Coronary artery (tissue), 2 donors: ENCODE data around the gene BCAR1.
"Not testable (repeated sequence)": the region's sequence is repeated elsewhere in the genome, so short reads cannot be mapped to it uniquely, and the experiment has no call there.

ENCODE experiments used
- DNase-seq: peaks from one replicate; pipeline ENCODE4 v3.0.0-alpha.2; 2017; ENCODE audit warnings: low spot score
- H3K27ac ChIP-seq, 2 donors: fragments of 200-600 bp; sonication (generic); one replicate each; pipeline ENCODE4 v1.5.1; 2016 to 2019
- H3K4me3 ChIP-seq: fragments of 200-600 bp; sonication (generic); 2 replicates; pipeline ENCODE4 v1.5.1; 2016; ENCODE audit warnings: mild to moderate bottlenecking, moderate library complexity
- TF ChIP-seq, protein P1 (sequence below): fragments of 200-600 bp; sonication (generic); IDR thresholded peaks from one replicate; pipeline ENCODE4 v1.5.1; 2019; ENCODE audit warnings: antibody characterized with exemption

BCAR1 gene

DNA sequence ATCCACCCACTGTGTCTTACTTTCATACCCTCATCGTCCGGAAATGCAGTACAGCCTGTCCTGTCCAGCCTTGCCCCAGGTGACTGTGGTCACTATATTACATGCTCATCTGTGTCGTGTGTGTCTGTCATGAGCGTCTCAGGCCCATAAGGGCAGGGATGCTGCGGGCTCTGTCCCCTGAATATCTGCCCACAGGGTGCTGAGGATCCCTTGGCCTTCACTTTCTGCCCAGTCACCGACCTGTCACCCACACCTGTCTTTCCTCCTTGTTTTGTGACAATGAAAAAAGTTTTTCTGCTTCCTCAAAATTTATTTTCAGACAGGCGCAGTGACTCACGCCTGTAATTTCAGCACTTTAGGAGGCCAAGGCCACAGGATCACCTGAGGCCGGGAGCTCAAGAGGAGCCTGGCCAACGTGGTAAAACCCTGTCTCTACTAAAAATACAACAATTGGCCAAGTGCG, 34.0 kb downstream of the BCAR1 start:
- DNase-seq: no peak
- Histone ChIP-seq H3K4me3 (no peak overlapping the region), H3K27ac (no peak overlapping the region)
- TF ChIP-seq, protein P1, sequence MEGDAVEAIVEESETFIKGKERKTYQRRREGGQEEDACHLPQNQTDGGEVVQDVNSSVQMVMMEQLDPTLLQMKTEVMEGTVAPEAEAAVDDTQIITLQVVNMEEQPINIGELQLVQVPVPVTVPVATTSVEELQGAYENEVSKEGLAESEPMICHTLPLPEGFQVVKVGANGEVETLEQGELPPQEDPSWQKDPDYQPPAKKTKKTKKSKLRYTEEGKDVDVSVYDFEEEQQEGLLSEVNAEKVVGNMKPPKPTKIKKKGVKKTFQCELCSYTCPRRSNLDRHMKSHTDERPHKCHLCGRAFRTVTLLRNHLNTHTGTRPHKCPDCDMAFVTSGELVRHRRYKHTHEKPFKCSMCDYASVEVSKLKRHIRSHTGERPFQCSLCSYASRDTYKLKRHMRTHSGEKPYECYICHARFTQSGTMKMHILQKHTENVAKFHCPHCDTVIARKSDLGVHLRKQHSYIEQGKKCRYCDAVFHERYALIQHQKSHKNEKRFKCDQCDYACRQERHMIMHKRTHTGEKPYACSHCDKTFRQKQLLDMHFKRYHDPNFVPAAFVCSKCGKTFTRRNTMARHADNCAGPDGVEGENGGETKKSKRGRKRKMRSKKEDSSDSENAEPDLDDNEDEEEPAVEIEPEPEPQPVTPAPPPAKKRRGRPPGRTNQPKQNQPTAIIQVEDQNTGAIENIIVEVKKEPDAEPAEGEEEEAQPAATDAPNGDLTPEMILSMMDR: no peak

DNA sequence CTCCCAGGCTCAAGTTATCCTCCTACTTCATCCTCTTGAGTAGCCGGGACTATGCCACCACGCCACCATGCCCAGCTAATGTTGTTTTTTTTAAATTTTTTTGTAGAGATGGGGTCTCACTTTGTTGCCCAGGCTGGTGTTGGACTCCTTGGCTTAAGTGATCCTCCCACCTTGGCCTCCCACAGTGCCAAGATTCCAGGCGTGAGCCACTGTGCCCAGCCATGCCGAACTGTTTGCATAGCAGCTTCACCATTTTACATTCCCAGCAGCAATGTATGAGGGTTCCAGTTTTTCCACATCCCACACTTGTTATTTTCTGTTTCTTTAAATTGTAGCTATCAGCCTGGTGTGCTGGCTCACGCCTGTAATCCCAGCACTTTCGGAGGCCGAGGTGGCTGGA, 34.8 kb downstream of the BCAR1 start:
- no peak for DNase-seq
- Histone ChIP-seq H3K4me3 (no peak overlapping the region), H3K27ac (no peak overlapping the region)
- TF ChIP-seq, protein P1: no peak

- TF ChIP-seq, protein P1: no peak
- no peak overlapping the region for H3K27ac ChIP-seq
- DNase-seq: no peak
- no peak overlapping the region for H3K4me3 ChIP-seq
Observed at GRCh38 chr16:75216127-75216526, 35.3 kb downstream of the BCAR1 start.

GRCh38 chr16:75211286-75211685, 40.1 kb downstream of the BCAR1 start:
- H3K27ac ChIP-seq, DNase-seq, H3K4me3 ChIP-seq: not testable (repeated sequence)

GRCh38 chr16:75209944-75210343, 41.5 kb downstream of the BCAR1 start:
- no peak overlapping the region for H3K27ac ChIP-seq
- DNase-seq: no peak
- TF ChIP-seq, protein P1: no peak
- H3K4me3 ChIP-seq: no peak overlapping the region

DNA sequence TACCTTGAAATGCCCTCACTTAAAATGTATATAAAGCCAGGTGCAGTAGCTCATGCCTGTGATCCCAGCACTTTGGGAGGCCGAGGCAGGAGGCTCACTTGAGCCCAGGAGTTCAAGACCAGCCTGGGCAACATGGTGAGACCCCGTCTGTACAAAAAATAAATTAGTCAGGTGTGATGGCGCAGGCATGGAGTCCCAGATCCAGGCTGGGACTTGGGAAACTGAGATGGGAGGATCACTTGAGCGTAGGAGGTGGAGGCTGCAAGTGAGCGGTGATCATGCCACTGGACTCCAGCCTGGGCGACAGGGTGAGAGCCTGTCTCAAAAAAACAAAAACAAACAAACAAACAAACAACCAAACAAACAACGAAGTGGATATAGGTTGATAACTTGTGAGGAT, 41.9 kb downstream of the BCAR1 start:
- DNase-seq, H3K27ac ChIP-seq, H3K4me3 ChIP-seq: not testable (repeated sequence)

GRCh38 chr16:75208861-75209505, 42.4 kb downstream of the BCAR1 start:
- TF ChIP-seq, protein P1: no peak
- Histone ChIP-seq H3K4me3 (no peak overlapping the region), H3K27ac (no peak overlapping the region)
- no peak for DNase-seq

DNA sequence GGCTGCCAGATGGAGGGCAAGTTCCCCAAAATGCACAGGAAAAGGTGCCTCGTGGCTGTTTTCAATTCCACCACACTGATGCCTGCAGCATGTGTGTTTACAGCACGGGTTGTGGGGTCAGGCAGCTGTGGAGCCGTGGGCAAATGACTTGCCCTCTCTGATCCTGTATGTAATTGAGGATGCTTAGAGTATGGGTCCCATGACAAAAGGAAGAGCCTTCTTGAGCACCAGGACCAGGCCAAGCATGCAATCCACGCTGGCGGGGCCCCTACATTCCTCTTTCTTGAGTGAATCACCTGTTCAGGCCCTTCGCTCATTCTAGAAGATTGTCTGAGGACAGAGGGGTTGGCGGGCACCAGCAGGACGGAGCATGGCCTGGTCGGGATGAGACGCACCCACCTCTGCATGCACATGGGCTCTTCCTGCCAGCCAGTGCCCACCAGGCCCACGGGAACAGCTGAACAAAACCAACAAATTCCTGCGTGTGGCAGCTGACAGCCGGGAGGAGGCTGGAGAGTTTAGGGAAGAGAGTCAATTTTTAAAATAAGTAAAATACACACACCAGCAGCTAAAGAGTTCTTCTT, 43.1 kb downstream of the BCAR1 start:
- DNase-seq: no peak
- no peak overlapping the region for H3K4me3 ChIP-seq
- TF ChIP-seq, protein P1: no peak

More for the DNA sequence above, 43.1 kb downstream of the BCAR1 start:
- H3K27ac ChIP-seq: no peak overlapping the region
